Liver (tissue), 9 donors: ENCODE results near the gene EEFSEC. TPM values are rescaled to one million over a fixed set of nuclear protein-coding genes. Genes with fewer than 3 reads are reported as not detected.

ENCODE experiments used
- DNase-seq: peaks from one replicate; pipeline ENCODE4 v3.0.0-alpha.2; 2017; ENCODE audit warnings: low spot score
- H3K27ac ChIP-seq, 2 donors: one replicate each; pipeline ENCODE4 v1.7.0; 2013; ENCODE audit warnings: inconsistent platforms in 2 of 2, low read length in 2 of 2, control low read depth in 1 of 2, low read depth in 1 of 2, mild to moderate bottlenecking in 1 of 2
- H3K27me3 ChIP-seq, 4 donors: one replicate each; pipeline versions ENCODE4 v1.6.1 to v1.7.0; 2013; ENCODE audit warnings: low read length in 3 of 4, inconsistent platforms in 1 of 4, mild to moderate bottlenecking in 1 of 4, moderate library complexity in 1 of 4; ENCODE audit not compliant: control insufficient read depth in 4 of 4, insufficient read depth in 4 of 4
- H3K36me3 ChIP-seq, 4 donors: one replicate each; pipeline versions ENCODE4 v1.6.1 to v1.7.0; 2013; ENCODE audit warnings: low read length in 3 of 4, mild to moderate bottlenecking in 3 of 4, low read depth in 1 of 4, moderate library complexity in 1 of 4; ENCODE audit not compliant: control insufficient read depth in 4 of 4, insufficient read depth in 3 of 4
- H3K4me1 ChIP-seq, 4 donors: one replicate each; pipeline versions ENCODE4 v1.6.1 to v1.7.0; 2013; ENCODE audit warnings: low read length in 3 of 4, mild to moderate bottlenecking in 3 of 4, moderate library complexity in 1 of 4; ENCODE audit not compliant: control insufficient read depth in 4 of 4, insufficient read depth in 4 of 4
- H3K4me3 ChIP-seq, 3 donors: one replicate each; pipeline versions ENCODE4 v1.6.1 to v1.7.0; 2013; ENCODE audit warnings: low read length in 3 of 3, control low read depth in 1 of 3, low read depth in 1 of 3, mild to moderate bottlenecking in 1 of 3
- H3K9ac ChIP-seq, 2 donors: one replicate each; pipeline ENCODE4 v1.7.0; 2013; ENCODE audit warnings: low read length in 2 of 2, mild to moderate bottlenecking in 2 of 2, moderate library complexity in 2 of 2, control low read depth in 1 of 2, low read depth in 1 of 2
- H3K9me3 ChIP-seq, 4 donors: one replicate each; pipeline versions ENCODE4 v1.6.1 to v1.7.0; 2013; ENCODE audit warnings: low read length in 3 of 4; ENCODE audit not compliant: control insufficient read depth in 4 of 4
- FOXA1 ChIP-seq: IDR thresholded peaks from 2 replicates; pipeline ENCODE4 v1.6.1; 2016; ENCODE audit warnings: antibody characterized with exemption
- FOXA2 ChIP-seq: IDR thresholded peaks from 2 replicates; pipeline ENCODE4 v1.6.1; 2016; ENCODE audit warnings: antibody characterized with exemption
- GABPA ChIP-seq, 2 donors: IDR thresholded peaks in 1 of 2; conservative IDR thresholded peaks in 1 of 2; 2 replicates each; pipeline ENCODE4 v1.6.1; 2016; ENCODE audit warnings: antibody characterized with exemption in 2 of 2, mild to moderate bottlenecking in 1 of 2, moderate library complexity in 1 of 2
- HNF4G ChIP-seq: IDR thresholded peaks from 2 replicates; pipeline ENCODE4 v1.6.1; 2016; ENCODE audit warnings: antibody characterized with exemption
- MAX ChIP-seq: IDR thresholded peaks from 2 replicates; pipeline ENCODE4 v1.6.1; 2016; ENCODE audit warnings: antibody characterized with exemption
- NR2F2 ChIP-seq: IDR thresholded peaks from 2 replicates; pipeline ENCODE4 v1.6.1; 2016; ENCODE audit warnings: antibody characterized with exemption
- RAD21 ChIP-seq, 2 donors: IDR thresholded peaks; 2 replicates each; pipeline ENCODE4 v1.6.1; 2016; ENCODE audit warnings: antibody characterized with exemption in 2 of 2, mild to moderate bottlenecking in 2 of 2
- RXRA ChIP-seq, 2 donors: IDR thresholded peaks; 2 replicates each; pipeline ENCODE4 v1.6.1; 2017 to 2018; ENCODE audit warnings: antibody characterized with exemption in 2 of 2, mild to moderate bottlenecking in 1 of 2
- SP1 ChIP-seq: IDR thresholded peaks from 2 replicates; pipeline ENCODE4 v1.6.1; 2018; ENCODE audit warnings: antibody characterized with exemption, mild to moderate bottlenecking
- TAF1 ChIP-seq: conservative IDR thresholded peaks from 2 replicates; pipeline ENCODE4 v1.6.1; 2016; ENCODE audit warnings: antibody characterized with exemption, mild to moderate bottlenecking
- YY1 ChIP-seq: IDR thresholded peaks from 2 replicates; pipeline ENCODE4 v1.6.1; 2016; ENCODE audit warnings: antibody characterized with exemption, mild to moderate bottlenecking
- WGBS: extraction: QIAGEN DNeasy Blood & Tissue Kit; methylation state at CpG from one replicate; pipeline ENCODE4 v1.1.7; 2013; 5-methylcytosine and 5-hydroxymethylcytosine counted together
- polyA plus RNA-seq, 2 donors: library from polyadenylated mRNA; stranded (reverse) in 1 of 2; unstranded in 1 of 2; fragments of 200-250 nt in 1 of 2; fragments of >200 nt in 1 of 2; fragmentation: Nextera tagmentation in 1 of 2; extraction: Ambion mirVana in 1 of 2; gene quantifications; one replicate each; pipeline versions ENCODE4 v1.2.1 to v1.2.3, GENCODE V29; 2013 to 2015
- total RNA-seq, 2 donors: library from RNA; depleted of rRNA; stranded (reverse); fragments of >200 nt; gene quantifications; one replicate each; pipeline ENCODE4 v1.2.3, GENCODE V29; 2014
- TF ChIP-seq, protein P1 (sequence below): IDR thresholded peaks from 2 replicates; pipeline ENCODE4 v1.6.1; 2016; ENCODE audit warnings: antibody characterized with exemption
- TF ChIP-seq, protein P2 (sequence below): fragments of 150-350 bp; IDR thresholded peaks from 2 replicates; pipeline ENCODE4 v1.5.1; 2017; ENCODE audit warnings: improper control_type of control experiment, low read depth, low read length; ENCODE audit not compliant: missing input control
- donor health status: healthy.
- donor health status: healthy.
- donor health status: healthy.
- donor health status: healthy.
- donor health status: healthy.

Gene EEFSEC
- total and polyA plus RNA-seq, 4 donors = 8.4 to 13.1 (median 10.7) TPM

- Histone ChIP-seq H3K27ac (no peak overlapping the region), H3K4me1 (peaks cover 0 to 1% (median 0%) of the 10 kb centered on the region in 4 donors), H3K36me3 (peaks cover 0 to 10% (median 0%) of the 10 kb centered on the region in 4 donors), H3K9ac (no peak overlapping the region), H3K4me3 (no peak overlapping the region), H3K9me3 (no peaks in the 10 kb centered on the region), H3K27me3 (no peaks in the 10 kb centered on the region)
- TF ChIP-seq, protein P1, sequence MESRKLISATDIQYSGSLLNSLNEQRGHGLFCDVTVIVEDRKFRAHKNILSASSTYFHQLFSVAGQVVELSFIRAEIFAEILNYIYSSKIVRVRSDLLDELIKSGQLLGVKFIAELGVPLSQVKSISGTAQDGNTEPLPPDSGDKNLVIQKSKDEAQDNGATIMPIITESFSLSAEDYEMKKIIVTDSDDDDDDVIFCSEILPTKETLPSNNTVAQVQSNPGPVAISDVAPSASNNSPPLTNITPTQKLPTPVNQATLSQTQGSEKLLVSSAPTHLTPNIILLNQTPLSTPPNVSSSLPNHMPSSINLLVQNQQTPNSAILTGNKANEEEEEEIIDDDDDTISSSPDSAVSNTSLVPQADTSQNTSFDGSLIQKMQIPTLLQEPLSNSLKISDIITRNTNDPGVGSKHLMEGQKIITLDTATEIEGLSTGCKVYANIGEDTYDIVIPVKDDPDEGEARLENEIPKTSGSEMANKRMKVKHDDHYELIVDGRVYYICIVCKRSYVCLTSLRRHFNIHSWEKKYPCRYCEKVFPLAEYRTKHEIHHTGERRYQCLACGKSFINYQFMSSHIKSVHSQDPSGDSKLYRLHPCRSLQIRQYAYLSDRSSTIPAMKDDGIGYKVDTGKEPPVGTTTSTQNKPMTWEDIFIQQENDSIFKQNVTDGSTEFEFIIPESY = no peak
- no peak for TF ChIP-seq GABPA (IDR thresholded peaks at IDR 0.05 in 1 of 2, conservative IDR thresholded peaks at IDR 0.05 in 1 of 2)
- TF ChIP-seq HNF4G = no peak
- no peak for TF ChIP-seq NR2F2
- TF ChIP-seq YY1 = no peak
- TF ChIP-seq SP1 = no peak
- TF ChIP-seq RAD21 (IDR thresholded peaks at IDR 0.05) = no peak
- TF ChIP-seq TAF1 = no peak
- no peak for TF ChIP-seq MAX
- no peak for TF ChIP-seq RXRA (IDR thresholded peaks at IDR 0.05)
- TF ChIP-seq, protein P2, sequence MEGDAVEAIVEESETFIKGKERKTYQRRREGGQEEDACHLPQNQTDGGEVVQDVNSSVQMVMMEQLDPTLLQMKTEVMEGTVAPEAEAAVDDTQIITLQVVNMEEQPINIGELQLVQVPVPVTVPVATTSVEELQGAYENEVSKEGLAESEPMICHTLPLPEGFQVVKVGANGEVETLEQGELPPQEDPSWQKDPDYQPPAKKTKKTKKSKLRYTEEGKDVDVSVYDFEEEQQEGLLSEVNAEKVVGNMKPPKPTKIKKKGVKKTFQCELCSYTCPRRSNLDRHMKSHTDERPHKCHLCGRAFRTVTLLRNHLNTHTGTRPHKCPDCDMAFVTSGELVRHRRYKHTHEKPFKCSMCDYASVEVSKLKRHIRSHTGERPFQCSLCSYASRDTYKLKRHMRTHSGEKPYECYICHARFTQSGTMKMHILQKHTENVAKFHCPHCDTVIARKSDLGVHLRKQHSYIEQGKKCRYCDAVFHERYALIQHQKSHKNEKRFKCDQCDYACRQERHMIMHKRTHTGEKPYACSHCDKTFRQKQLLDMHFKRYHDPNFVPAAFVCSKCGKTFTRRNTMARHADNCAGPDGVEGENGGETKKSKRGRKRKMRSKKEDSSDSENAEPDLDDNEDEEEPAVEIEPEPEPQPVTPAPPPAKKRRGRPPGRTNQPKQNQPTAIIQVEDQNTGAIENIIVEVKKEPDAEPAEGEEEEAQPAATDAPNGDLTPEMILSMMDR = no peak
- TF ChIP-seq FOXA2 = no peak
- 96% methylated on average over 1 of the region's 1 CpG for WGBS
- DNase-seq = no peak
These were observed 203.5 kb downstream of the EEFSEC start for GRCh38 chr3:128356822-128357221.

DNA sequence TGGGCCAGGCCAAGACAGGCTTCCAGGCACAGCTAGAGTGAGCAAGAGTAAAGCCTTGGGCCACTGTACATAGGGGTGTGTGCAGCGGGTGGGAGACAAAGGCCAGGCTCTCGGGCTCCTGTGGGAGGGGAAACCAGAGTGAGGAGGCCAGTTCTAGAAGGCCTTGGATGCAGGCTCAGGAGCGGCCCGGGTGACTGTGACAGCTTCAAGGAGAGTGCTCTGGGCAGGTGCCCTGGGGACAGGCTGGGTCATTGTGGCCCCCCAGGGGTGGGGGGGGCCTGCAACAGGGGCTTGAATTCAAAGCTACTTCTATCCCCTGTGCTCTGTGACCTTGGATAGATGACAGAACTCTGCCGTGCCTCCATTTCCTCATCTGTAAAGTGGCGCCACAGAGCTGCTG, 204.3 kb downstream of the EEFSEC start:
- Histone ChIP-seq H3K9ac (no peak overlapping the region), H3K27me3 (no peaks in the 10 kb centered on the region), H3K27ac (no peak overlapping the region), H3K9me3 (no peaks in the 10 kb centered on the region), H3K36me3 (peaks cover 0 to 12% (median 0%) of the 10 kb centered on the region in 4 donors), H3K4me1 (peaks cover 0 to 1% (median 0%) of the 10 kb centered on the region in 4 donors), H3K4me3 (no peak overlapping the region)
- 96% methylated on average over 6 of the region's 6 CpGs for WGBS
- no peak for TF ChIP-seq GABPA (IDR thresholded peaks at IDR 0.05 in 1 of 2, conservative IDR thresholded peaks at IDR 0.05 in 1 of 2)
- TF ChIP-seq FOXA1 = no peak
- no peak for TF ChIP-seq MAX
- no peak for TF ChIP-seq YY1
- TF ChIP-seq FOXA2 = no peak
- TF ChIP-seq SP1 = no peak
- no peak for TF ChIP-seq HNF4G
- TF ChIP-seq, protein P1 = no peak
- DNase-seq = no peak
